NCI-H2227 (cell line): ENCODE data around the gene MARK2.
A peak's percentile ranks its signal among the peaks of the same experiment; 100 is the strongest.
"Not testable (repeated sequence)": the region's sequence is repeated elsewhere in the genome, so short reads cannot be mapped to it uniquely, and the experiment has no call there.

ENCODE experiments used
- DNase-seq: peaks from one replicate; lab custom pipeline; 2025; ENCODE audit not compliant: unreplicated experiment; lab: John Stamatoyannopoulos, UW

The MARK2 gene

GRCh38 chr11:63838678-63839507 lies at the start of gene MARK2:
TSS of gene MARK2 (plus strand) at chr11:63839110. CDS start at chr11:63839507, 397 bp downstream.
- DNase-seq, result peak; percentile 99

- DNase-seq, result no peak
These were observed 47.3 kb upstream of the MARK2 start for GRCh38 chr11:63791495-63792167.

DNA sequence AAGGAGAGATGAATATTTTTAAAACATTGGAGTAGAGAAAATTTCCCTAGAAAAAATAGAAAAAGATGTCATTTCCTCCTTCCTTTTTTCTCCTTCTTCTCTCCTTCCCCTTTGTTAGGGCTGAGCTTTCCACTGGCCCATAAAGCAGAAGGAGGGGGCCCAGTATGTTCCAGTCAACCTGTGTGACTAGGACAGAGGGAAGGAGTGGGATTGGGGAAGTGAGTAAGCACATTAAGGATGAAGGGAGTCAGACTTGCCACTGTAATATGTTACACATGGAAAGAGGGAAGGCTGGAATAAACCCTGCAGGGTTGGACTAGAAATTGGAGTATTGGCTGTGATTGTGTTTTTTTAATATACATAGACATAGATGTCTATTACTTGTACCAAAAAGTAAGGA lies 45.7 kb upstream of the MARK2 start:
- no peak for DNase-seq

DNA sequence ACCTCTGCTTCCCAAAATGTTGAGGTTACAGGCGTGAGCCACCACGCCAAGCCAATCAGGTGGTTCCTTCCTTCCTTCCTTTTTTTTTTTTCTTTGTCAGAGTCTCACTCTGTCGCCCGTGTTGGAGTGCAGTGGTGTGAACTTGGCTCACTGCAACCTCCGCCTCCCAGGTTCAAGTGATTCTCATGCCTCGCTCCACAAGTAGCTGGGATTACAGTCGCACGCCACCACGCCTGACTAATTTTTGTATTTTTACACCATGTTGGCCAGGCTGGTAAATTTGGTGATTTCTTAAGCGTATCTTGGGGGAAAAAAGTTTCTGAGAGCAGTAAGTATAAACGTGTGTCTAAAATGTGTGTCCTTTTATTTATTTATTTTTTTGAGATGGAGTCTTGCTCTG lies 43.8 kb upstream of the MARK2 start:
- DNase-seq, result no peak

DNA sequence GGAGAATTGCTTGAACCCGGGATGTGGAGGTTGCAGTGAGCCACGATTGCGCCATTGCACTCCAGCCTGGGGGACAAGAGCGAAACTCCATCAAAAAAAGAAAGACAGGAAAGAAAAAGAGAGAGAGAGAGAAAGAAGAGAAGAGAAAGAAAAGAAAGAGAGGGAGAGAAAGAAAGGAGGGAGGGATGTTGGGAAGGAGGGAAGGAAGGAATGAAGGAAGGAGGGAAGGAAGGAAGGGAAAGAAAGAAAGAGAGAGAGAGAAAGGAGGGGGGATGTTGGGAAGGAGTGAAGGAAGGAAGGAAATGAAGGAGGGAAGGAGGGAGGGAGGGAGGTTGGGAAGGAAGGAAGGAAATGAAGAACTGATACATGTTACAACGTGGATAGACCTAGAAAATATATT lies 38.0 kb upstream of the MARK2 start:
- no peak for DNase-seq

DNA sequence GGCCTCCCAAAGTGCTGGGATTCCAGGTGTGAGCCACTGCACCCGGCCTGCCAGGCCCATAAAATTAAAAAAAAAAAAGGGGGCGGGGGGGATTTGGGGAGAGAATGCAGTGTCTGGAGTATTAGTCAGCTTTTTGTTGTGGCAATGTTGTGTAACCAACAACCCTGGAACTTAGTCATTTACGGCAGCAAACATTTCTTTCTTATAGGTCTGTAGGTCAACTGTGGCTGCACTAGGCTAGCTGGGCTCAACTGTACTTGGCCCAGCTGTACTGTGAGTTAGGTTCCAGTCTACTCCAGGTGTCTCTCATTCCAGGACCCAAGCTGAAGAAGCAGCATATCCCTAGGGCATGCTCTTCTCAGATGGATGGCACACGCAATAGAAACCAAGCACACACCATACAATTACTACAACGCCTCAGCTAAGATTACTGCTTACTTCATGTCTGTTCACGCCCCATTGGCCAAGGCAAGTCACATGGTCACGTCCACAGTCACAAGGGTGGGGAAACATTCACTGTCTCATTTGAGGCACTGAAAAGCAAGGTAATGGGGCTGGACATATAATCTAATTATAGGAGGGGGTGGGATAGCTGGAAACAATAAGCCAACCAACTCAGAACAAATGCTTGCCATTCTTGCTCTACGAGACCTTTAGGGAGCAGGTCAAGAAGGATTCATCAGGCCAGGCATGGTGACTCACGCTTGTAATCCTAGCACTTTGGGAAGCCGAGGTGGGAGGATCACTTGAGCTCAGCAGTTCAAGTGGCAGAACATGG lies 36.1 kb upstream of the MARK2 start:
- peak; percentile 83 for DNase-seq

DNA sequence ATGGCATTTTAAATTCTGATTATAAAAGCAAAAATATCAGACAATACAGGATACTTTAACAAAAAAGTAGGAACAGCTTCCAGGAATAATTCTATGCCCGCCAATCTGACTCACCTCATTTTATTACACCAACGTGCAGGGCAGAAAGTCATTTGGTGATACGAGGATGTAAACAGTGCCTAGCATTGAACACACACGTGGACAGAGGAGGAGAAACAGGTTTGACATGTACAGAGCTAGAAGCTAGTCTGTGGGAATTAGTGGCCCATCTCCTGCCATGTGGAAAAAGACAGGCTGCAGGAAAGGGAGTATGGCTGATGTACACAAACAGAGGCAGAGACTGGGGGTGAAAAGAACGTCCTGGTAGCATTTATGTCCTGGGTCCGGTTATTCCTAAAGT lies 34.7 kb upstream of the MARK2 start:
- no peak for DNase-seq

DNA sequence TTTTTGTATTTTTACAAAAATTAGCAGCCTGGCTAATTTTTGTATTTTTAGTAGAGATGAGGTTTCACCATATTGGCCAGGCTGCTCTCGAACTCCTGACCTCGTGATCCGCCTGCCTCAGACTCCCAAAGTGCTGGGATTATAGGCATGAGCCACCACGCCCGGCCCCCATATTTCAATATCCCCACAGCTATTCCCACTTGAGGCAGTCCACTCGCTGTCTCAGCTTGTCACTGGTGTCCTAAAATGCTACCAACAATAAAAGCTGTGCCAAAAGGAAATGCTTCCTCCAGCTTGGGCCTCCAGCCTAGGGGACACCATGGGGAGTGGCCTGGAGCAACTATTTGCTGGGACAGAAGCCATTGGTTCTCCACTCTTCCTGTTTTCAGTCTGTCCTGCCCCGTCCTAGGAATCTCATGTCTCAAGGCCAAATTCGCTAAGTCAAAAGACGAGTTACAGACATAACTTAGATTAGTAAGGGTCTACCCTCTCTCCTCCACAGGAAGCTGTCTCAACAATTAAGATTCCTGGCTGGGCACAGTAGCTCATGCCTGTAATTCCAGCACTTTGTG lies 33.0 kb upstream of the MARK2 start:
- no peak for DNase-seq

DNA sequence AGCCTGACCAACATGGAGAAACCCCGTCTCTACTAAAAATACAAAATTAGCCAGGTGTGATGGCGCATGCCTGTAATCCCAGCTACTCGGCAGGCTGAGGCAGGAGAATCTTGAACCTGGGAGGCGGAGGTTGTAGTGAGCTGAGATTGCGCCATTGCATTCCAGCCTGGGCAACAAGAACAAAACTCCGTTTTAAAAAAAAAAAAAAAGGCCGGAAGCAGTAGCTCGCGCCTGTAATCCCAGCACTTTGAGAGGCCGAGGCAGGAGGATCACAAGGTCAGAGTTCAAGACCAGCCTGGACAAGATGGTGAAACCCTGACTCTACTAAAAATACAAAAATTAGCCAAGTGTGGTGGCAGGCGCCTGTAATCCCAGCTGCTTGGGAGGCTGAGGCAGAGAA lies 28.5 kb upstream of the MARK2 start:
- not testable (repeated sequence) for DNase-seq

DNA sequence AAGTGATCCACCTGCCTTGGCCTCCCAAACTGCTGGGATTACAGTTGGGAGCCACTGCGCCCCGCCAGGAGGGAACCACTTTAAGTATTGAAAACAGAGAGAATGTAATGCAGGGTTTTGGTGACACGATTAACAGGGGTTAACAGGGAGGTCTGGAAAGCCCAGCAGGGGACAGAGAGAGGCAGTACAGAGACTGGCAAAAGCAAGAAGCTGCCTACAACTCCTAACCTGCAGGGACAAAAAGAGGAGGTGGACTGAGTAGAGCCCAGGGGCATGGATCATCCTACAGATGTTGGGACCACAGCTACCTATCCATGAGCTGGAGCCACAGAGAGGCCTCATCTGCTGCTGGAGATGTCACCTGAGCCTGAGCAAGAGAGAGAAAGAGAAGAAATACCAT lies 27.4 kb upstream of the MARK2 start:
- peak; percentile 55 for DNase-seq

DNA sequence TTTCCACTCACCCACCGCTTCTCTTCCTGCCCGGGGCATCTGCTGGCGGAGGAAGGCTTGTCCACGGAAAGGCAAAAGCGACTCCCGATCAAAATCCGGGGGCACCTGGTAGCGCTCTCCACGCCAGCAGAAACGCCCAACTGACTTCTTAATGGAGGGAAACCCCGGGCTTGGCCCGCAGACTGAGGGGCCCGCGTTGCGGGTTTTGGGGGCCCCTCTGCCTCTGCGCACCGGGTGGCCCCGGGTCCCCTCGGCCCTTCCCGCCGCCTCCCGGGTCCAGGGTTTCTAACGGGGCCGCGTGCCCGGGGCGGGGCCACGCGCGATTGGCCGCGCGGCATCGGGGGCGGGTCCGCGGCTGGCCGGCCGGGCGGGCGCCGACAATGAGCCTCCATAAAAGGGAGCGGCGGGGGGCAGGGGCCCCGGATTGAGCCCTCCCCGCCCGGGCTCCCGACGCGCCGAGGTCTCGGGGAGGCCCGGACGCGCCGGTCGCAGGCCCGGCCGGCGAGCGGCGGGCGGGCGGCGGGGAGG lies 25.8 kb upstream of the MARK2 start, which contains the start of gene SPINDOC:
TSS of gene SPINDOC (plus strand) at position 422 of the 528 bp plus-strand sequence. CDS start 231 bp downstream, outside the sequence.
- peak; percentile 91 for DNase-seq

DNA sequence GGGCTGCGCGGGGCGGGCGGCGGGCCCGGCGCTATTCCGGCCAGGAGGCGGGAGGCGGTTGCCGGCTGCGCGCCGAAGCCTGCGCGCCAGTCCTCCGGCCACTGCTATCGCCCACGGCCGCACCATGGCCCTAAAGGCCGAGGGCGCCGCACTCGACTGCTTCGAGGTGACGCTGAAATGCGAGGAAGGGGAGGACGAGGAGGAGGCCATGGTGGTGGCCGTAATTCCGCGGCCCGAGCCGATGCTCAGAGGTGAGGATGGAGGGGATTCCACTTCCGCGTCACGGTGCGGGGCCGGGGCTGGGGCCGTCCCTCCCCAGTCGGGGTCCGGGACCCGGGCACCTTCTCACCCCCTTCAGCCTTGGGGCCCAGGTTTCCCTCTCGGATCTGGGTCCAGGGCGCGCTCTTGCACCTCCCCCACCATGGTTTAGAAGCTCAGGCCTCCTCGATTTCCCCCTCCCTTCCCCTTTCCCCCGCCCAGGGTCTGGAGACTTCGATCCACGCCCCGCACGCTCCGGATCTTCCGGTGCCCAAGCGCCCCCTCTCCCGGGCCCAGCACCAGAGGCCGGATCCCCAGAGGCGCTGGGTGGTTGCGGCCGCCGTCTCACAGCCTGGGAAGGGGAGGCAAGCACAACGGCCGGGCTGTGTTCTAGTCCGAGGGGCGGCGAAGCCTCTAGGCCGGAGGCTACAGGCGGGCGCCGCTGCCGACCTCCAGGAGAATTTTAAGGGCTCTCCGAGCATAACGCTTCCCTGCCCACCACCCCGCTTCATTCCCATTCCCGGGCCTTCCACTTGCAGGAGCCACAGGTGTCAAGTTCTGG lies 25.1 kb upstream of the MARK2 start:
- DNase-seq, result peak; percentile 71

DNA sequence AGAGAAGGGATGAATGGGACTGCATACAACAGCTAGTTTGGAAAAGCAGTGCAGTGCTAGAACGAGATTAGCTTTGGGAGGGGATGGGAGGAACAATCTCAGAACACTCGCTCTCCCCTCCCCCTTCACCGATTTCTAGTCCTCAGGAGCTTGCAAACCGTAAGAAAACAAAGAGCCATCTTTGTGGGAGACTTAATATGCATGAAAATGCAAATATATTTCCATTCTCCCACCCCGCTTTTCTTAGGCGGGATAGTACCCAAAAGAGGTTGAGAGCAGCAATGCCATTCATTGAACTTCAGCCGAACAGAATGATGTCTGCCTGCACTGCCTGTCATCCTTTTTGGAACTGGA lies 24.6 kb upstream of the MARK2 start:
- DNase-seq, result no peak

GRCh38 chr11:63816166-63816565 lies 22.7 kb upstream of the MARK2 start:
- DNase-seq, result no peak

GRCh38 chr11:63816732-63817131 lies 22.2 kb upstream of the MARK2 start:
- DNase-seq, result no peak

DNA sequence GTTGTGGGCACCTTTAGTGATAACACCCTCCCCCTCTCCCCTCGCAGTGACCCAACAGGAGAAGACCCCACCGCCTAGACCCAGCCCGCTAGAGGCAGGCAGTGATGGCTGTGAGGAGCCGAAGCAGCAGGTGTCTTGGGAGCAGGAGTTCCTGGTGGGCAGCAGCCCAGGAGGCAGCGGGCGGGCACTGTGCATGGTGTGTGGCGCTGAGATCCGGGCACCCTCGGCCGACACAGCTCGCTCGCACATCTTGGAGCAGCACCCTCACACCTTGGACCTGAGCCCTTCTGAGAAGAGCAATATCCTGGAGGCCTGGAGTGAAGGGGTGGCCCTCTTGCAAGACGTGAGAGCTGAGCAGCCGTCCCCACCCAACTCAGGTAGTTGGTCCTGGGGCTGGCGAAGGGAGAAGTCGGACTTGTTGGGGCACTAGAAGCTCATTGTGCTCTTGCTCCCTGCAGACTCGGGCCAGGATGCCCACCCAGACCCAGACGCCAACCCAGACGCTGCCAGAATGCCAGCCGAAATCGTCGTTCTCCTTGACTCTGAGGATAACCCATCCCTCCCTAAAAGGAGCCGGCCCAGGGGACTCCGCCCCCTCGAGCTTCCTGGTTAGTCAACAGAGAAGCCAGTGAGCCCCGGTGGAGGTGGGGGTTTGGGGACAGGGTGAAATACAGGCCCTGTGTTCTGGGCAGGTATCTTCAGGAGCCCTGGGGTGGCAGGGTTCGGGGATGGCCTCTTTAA lies 21.0 kb upstream of the MARK2 start:
- no peak for DNase-seq

DNA sequence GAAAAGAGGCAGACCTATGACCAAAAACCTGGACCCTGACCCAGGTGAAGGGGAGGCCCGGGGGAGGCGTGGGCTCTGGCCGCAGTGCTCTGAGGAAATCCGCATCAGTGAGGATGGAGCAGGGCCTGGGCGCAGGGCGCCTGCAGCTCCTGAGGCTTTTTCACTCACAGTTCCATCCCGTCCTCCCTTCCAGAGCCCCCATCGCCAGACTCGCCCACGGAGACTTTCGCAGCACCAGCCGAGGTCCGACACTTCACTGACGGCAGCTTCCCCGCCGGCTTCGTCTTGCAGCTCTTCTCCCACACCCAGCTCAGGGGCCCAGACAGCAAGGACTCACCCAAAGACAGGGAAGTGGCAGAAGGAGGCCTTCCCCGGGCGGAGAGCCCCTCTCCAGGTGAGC lies 20.3 kb upstream of the MARK2 start:
- no peak for DNase-seq

DNA sequence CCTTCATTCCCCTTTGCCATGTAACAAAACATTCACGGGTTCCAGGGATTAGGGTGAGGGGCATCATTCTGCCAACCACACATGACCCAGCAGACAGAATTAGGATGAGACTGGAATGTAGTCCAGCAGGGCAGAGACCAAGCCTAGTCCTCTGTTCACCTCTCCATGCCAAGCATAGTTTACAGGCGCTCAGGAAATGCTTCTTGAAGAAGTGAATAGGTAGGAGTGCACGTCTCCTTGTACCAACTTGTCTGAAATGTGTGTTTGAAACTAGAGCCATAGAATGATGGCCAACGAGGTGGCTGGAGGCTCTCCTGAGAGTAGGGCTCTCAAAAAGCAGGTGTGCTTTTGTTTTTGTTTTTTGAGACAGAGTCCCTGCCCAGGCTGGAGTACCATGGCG lies 17.5 kb upstream of the MARK2 start:
- no peak for DNase-seq

DNA sequence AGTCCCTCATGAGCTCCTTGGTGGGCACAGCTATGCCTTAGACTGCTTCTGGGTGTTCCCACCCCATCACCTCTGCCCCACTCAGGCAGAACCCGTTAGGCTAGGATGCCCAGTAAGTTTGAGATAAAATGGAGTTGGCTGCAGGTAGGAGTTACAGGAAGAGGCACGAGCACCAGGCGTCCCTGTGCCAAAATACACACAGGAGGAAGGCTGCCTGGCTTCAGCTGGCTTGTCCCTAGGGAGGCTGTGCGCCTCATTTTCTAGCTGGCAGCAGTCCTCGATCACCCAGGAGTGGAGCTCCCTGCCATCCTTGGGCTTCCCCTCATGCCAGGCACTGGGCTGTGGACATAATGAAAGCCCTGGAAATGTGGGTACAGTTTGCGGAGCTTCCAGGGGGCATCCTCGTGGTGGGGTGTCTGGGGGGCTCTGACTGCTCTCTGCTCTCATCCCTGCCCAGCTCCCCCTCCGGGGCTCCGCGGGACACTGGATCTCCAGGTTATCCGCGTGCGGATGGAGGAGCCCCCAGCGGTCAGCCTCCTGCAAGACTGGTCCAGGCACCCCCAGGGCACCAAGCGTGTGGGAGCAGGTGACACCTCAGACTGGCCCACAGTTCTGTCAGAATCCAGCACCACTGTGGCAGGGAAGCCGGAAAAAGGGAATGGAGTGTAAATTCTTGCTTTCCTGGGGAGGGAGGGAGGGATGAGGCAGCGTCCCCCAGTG lies 12.3 kb upstream of the MARK2 start:
- DNase-seq, result no peak
